Measurements from ENCODE around the gene NTSR1. TPM values are rescaled to one million over a fixed set of nuclear protein-coding genes. Genes with fewer than 3 reads are reported as not detected.

Gene NTSR1
- total and polyA plus RNA-seq, 2 of the 8 experiments (the other 6 are each of a cell fraction or from before 2014, with no cell fraction given), result 0.53 to 0.89 TPM

DNA sequence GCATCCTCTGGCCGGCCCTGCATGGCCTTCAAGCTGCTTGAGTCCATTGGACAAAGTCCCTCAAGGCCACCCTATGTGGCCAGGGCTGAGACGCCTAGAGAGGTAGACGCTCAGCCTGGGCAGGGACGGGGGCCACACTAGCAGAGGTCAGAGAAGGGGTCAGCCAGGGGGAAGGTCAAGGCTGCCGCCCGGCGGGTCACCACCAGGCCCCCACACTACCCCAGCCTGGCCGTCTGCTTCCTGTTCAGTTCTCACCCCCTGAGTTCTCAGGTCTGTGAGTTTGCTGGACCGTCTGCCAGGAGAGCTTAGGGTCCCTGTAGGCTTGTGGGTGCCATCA, 37.3 kb downstream of the NTSR1 start:
- no peak overlapping the region for H4K91ac ChIP-seq (replicated peaks; ENCODE audit: insufficient read length, low read length)
- no peak overlapping the region for H3K56ac ChIP-seq (replicated peaks; ENCODE audit: insufficient read length, low read depth, low read length)
- 94% methylated on average over 6 of the region's 9 CpGs; no CpG with 5 or more reads in 1 of the 2 experiments for WGBS, 2 experiments (ENCODE audit: extremely low coverage in 1 of 2, insufficient coverage in 1 of 2, insufficient read length in 1 of 2, insufficient replicate concordance in 2 of 2, low coverage in 1 of 2, low lambda C conversion rate in 2 of 2, missing lambda C conversion rate in 1 of 2)
- H2BK5ac ChIP-seq (ENCODE audit: low read depth, low read length), result no peak overlapping the region
- H4K5ac ChIP-seq (ENCODE audit: insufficient read length, low read depth, low read length), result no peak overlapping the region
- H4K8ac ChIP-seq (ENCODE audit: extremely low read depth, insufficient read depth, low read length), result no peak overlapping the region; the same call in 1 of the 2 replicates
- ChIA-PET POLR2A (ENCODE audit: partially characterized antibody) (no interaction called here), CTCF (ENCODE audit: partially characterized antibody) (interaction anchor here (1.0 to 1.3 kb wide), 4 partner anchors 13 to 78 kb away, joined by 3 to 8 read pairs (median 3); no protein-coding TSS in a partner anchor)
- peaks cover 0 to 8% (median 2%) of the 10 kb centered on the region in 4 experiments; a peak in 4 of 7 replicates for H3K4me1 ChIP-seq (replicated peaks in 1 of 4; ENCODE audit: control insufficient read depth in 3 of 4, insufficient read depth in 4 of 4, low read length in 3 of 4)
- H3K79me2 ChIP-seq (ENCODE audit: control insufficient read depth in 1 of 2, insufficient read depth in 2 of 2, low read length in 2 of 2), result no peaks in the 10 kb centered on the region
- no peak overlapping the region for H2BK120ac ChIP-seq (replicated peaks; ENCODE audit: low read depth, low read length)
- H2BK20ac ChIP-seq (ENCODE audit: low read length), result no peak overlapping the region
- H3K4me3 ChIP-seq (ENCODE audit: extremely low read depth in 1 of 4, insufficient read depth in 2 of 4, low read depth in 3 of 4, low read length in 4 of 4), result no peak overlapping the region
- H3K36me3 ChIP-seq (ENCODE audit: control insufficient read depth in 2 of 4, insufficient read depth in 4 of 4, low read length in 3 of 4), result no peaks in the 10 kb centered on the region
- H3K18ac ChIP-seq (ENCODE audit: extremely low read depth, low read length), result no peak overlapping the region
- H2BK12ac ChIP-seq (ENCODE audit: low read depth, low read length), result no peak overlapping the region
- no peak overlapping the region for H2BK15ac ChIP-seq (ENCODE audit: low read length)
- no peaks in the 10 kb centered on the region for H3K9me3 ChIP-seq (ENCODE audit: insufficient read depth in 2 of 2, low read depth in 1 of 2, low read length in 1 of 2)
- DNase-seq (ENCODE audit: low read depth in 1 of 2, low spot score in 2 of 2) (no peak), FAIRE-seq (no peak)
- H3K9ac ChIP-seq (replicated peaks in 1 of 4; ENCODE audit: extremely low read depth in 1 of 4, low read depth in 3 of 4, low read length in 3 of 4), result no peak overlapping the region
- no peaks in the 10 kb centered on the region for H4K20me1 ChIP-seq (replicated peaks in 1 of 2; ENCODE audit: control insufficient read depth in 1 of 2, insufficient read depth in 2 of 2, low read length in 2 of 2)
- no peak overlapping the region for H3K14ac ChIP-seq (ENCODE audit: insufficient read length)
- H3K23ac ChIP-seq (ENCODE audit: insufficient read length), result no peak overlapping the region
- no peak overlapping the region for H2AK5ac ChIP-seq (ENCODE audit: low read depth, low read length)
- no peaks in the 10 kb centered on the region for H3K79me1 ChIP-seq (ENCODE audit: low read depth, low read length)
- H3K23me2 ChIP-seq (ENCODE audit: low read depth, low read length), result no peaks in the 10 kb centered on the region
- H3K27me3 ChIP-seq (replicated peaks in 1 of 4; ENCODE audit: control insufficient read depth in 3 of 4, extremely low read depth in 1 of 4, insufficient read depth in 3 of 4, low read length in 3 of 4), result no peaks in the 10 kb centered on the region; a peak in 2 of 7 replicates
- no peak for TF ChIP-seq POU5F1 (IDR thresholded peaks at IDR 0.05; ENCODE audit: low read depth, low read length)
- TF ChIP-seq, protein P1, sequence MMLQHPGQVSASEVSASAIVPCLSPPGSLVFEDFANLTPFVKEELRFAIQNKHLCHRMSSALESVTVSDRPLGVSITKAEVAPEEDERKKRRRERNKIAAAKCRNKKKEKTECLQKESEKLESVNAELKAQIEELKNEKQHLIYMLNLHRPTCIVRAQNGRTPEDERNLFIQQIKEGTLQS (IDR thresholded peaks at IDR 0.05; ENCODE audit: insufficient read depth, low read depth, low read length), result no peak
- TF ChIP-seq, protein P2, sequence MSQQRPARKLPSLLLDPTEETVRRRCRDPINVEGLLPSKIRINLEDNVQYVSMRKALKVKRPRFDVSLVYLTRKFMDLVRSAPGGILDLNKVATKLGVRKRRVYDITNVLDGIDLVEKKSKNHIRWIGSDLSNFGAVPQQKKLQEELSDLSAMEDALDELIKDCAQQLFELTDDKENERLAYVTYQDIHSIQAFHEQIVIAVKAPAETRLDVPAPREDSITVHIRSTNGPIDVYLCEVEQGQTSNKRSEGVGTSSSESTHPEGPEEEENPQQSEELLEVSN (IDR thresholded peaks at IDR 0.05), result no peak
- no peak for TF ChIP-seq RFX5 (IDR thresholded peaks at IDR 0.05; ENCODE audit: borderline replicate concordance, low read depth, low read length)
- no peak for TF ChIP-seq JUND (IDR thresholded peaks at IDR 0.05; ENCODE audit: low read length)
- no peak overlapping the region for H3K4me2 ChIP-seq (ENCODE audit: insufficient read depth in 1 of 2, low read depth in 2 of 2, low read length in 2 of 2)
- H3K27ac ChIP-seq (ENCODE audit: low read depth, low read length), result no peak overlapping the region
- no peak overlapping the region for H2AFZ ChIP-seq (ENCODE audit: low read length)
- no peak overlapping the region for H3K4ac ChIP-seq (replicated peaks; ENCODE audit: insufficient read length, low read depth, low read length)
